ENCODE results near the gene KCNMA1.
"Not testable (repeated sequence)": the region's sequence is repeated elsewhere in the genome, so short reads cannot be mapped to it uniquely, and the experiment has no call there.

KCNMA1 gene

GRCh38 chr10:77683088-77683432 lies 45.5 kb upstream of the KCNMA1 start:
- not testable (repeated sequence) for H3K18ac ChIP-seq (ENCODE audit: low read length); H4K91ac ChIP-seq (ENCODE audit: low read depth, low read length, poor library complexity); H3K23ac ChIP-seq (ENCODE audit: low read depth, low read length, poor library complexity); H3K14ac ChIP-seq (ENCODE audit: low read length); H3K9ac ChIP-seq (ENCODE audit: low read depth, low read length, poor library complexity); H3K4me3 ChIP-seq (ENCODE audit: low read length in 2 of 2); H3K4ac ChIP-seq (ENCODE audit: low read length); H3K27ac ChIP-seq (replicated peaks; ENCODE audit: low read length); H3K4me2 ChIP-seq (ENCODE audit: insufficient read depth, low read length, poor library complexity, severe bottlenecking); H3K36me3 ChIP-seq (replicated peaks in 1 of 2; ENCODE audit: control insufficient read depth in 2 of 2, insufficient read depth in 2 of 2, low read length in 2 of 2); H3K79me1 ChIP-seq (ENCODE audit: low read depth, low read length); H3K9me3 ChIP-seq (replicated peaks in 1 of 2; ENCODE audit: control insufficient read depth in 2 of 2, insufficient read depth in 1 of 2, low read depth in 1 of 2, low read length in 2 of 2); H4K8ac ChIP-seq (ENCODE audit: low read depth, low read length); H2BK120ac ChIP-seq (ENCODE audit: low read depth, low read length); H2BK15ac ChIP-seq (ENCODE audit: low read length); H2AK5ac ChIP-seq (ENCODE audit: low read depth, low read length); DNase-seq (ENCODE audit: low spot score); H2BK12ac ChIP-seq (ENCODE audit: low read length); H2AFZ ChIP-seq (ENCODE audit: low read length); H2BK5ac ChIP-seq (ENCODE audit: low read length)
- H3K4me1 ChIP-seq (ENCODE audit: control insufficient read depth in 2 of 2, insufficient read depth in 1 of 2, low read depth in 1 of 2, low read length in 2 of 2), result peaks cover 5 to 17% of the 10 kb centered on the region in 2 donors
- peaks cover 0 to 24% (median 0%) of the 10 kb centered on the region in 3 experiments for H3K27me3 ChIP-seq (ENCODE audit: control insufficient read depth in 3 of 3, insufficient read depth in 3 of 3, low read depth in 1 of 3, low read length in 3 of 3)
- no CpG with 5 or more reads among the region's 8 CpGs for whole genome bisulfite sequencing, 2 donors (ENCODE audit: extremely low coverage in 2 of 2, insufficient read length in 2 of 2, insufficient replicate concordance in 1 of 2)

GRCh38 chr10:77682393-77683087 lies 44.9 kb upstream of the KCNMA1 start:
- no peak overlapping the region for H2BK15ac ChIP-seq (ENCODE audit: low read length)
- H3K23ac ChIP-seq (ENCODE audit: low read depth, low read length, poor library complexity), result no peak overlapping the region
- H3K4ac ChIP-seq (ENCODE audit: low read length), result no peak overlapping the region
- H3K79me1 ChIP-seq (ENCODE audit: low read depth, low read length), result no peaks in the 10 kb centered on the region
- peaks cover 0 to 2% of the 10 kb centered on the region in 2 donors for H3K9me3 ChIP-seq (replicated peaks in 1 of 2; ENCODE audit: control insufficient read depth in 2 of 2, insufficient read depth in 1 of 2, low read depth in 1 of 2, low read length in 2 of 2)
- no peak overlapping the region for H3K27ac ChIP-seq (replicated peaks; ENCODE audit: low read length)
- H3K4me1 ChIP-seq (ENCODE audit: control insufficient read depth in 2 of 2, insufficient read depth in 1 of 2, low read depth in 1 of 2, low read length in 2 of 2), result peaks cover 5 to 17% of the 10 kb centered on the region in 2 donors
- H2BK120ac ChIP-seq (ENCODE audit: low read depth, low read length), result no peak overlapping the region
- no peak overlapping the region for H4K8ac ChIP-seq (ENCODE audit: low read depth, low read length)
- H2BK5ac ChIP-seq (ENCODE audit: low read length), result no peak overlapping the region
- H4K91ac ChIP-seq (ENCODE audit: low read depth, low read length, poor library complexity), result no peak overlapping the region
- H2AFZ ChIP-seq (ENCODE audit: low read length), result no peak overlapping the region
- peaks cover 0 to 20% (median 0%) of the 10 kb centered on the region in 3 experiments for H3K27me3 ChIP-seq (ENCODE audit: control insufficient read depth in 3 of 3, insufficient read depth in 3 of 3, low read depth in 1 of 3, low read length in 3 of 3)
- DNase-seq (ENCODE audit: low spot score), result no peak
- H3K4me3 ChIP-seq (ENCODE audit: low read length in 2 of 2), result no peak overlapping the region
- no peak overlapping the region for H2AK5ac ChIP-seq (ENCODE audit: low read depth, low read length)
- no peaks in the 10 kb centered on the region for H3K36me3 ChIP-seq (replicated peaks in 1 of 2; ENCODE audit: control insufficient read depth in 2 of 2, insufficient read depth in 2 of 2, low read length in 2 of 2)
- H3K4me2 ChIP-seq (ENCODE audit: insufficient read depth, low read length, poor library complexity, severe bottlenecking), result no peak overlapping the region
- no CpG with 5 or more reads among the region's 5 CpGs for WGBS, 2 donors (ENCODE audit: extremely low coverage in 2 of 2, insufficient read length in 2 of 2, insufficient replicate concordance in 1 of 2)
- no peak overlapping the region for H3K9ac ChIP-seq (ENCODE audit: low read depth, low read length, poor library complexity)
- H3K14ac ChIP-seq (ENCODE audit: low read length), result no peak overlapping the region
- no peak overlapping the region for H2BK12ac ChIP-seq (ENCODE audit: low read length)
- H3K18ac ChIP-seq (ENCODE audit: low read length), result no peak overlapping the region

GRCh38 chr10:77681839-77682238 lies 44.2 kb upstream of the KCNMA1 start:
- H3K4me3 ChIP-seq (ENCODE audit: low read length in 2 of 2), result no peak overlapping the region
- no peak overlapping the region for H2BK12ac ChIP-seq (ENCODE audit: low read length)
- no peak overlapping the region for H3K4ac ChIP-seq (ENCODE audit: low read length)
- no peak overlapping the region for H3K23ac ChIP-seq (ENCODE audit: low read depth, low read length, poor library complexity)
- peaks cover 0 to 15% (median 0%) of the 10 kb centered on the region in 3 experiments for H3K27me3 ChIP-seq (ENCODE audit: control insufficient read depth in 3 of 3, insufficient read depth in 3 of 3, low read depth in 1 of 3, low read length in 3 of 3)
- no peak overlapping the region for H2BK5ac ChIP-seq (ENCODE audit: low read length)
- H2BK120ac ChIP-seq (ENCODE audit: low read depth, low read length), result no peak overlapping the region
- no peak overlapping the region for H3K14ac ChIP-seq (ENCODE audit: low read length)
- H3K9me3 ChIP-seq (replicated peaks in 1 of 2; ENCODE audit: control insufficient read depth in 2 of 2, insufficient read depth in 1 of 2, low read depth in 1 of 2, low read length in 2 of 2), result peaks cover 0 to 2% of the 10 kb centered on the region in 2 donors
- no peak overlapping the region for H3K27ac ChIP-seq (replicated peaks; ENCODE audit: low read length)
- H2AFZ ChIP-seq (ENCODE audit: low read length), result no peak overlapping the region
- no peaks in the 10 kb centered on the region for H3K79me1 ChIP-seq (ENCODE audit: low read depth, low read length)
- no peak overlapping the region for H3K18ac ChIP-seq (ENCODE audit: low read length)
- H2AK5ac ChIP-seq (ENCODE audit: low read depth, low read length), result no peak overlapping the region
- H4K91ac ChIP-seq (ENCODE audit: low read depth, low read length, poor library complexity), result no peak overlapping the region
- no peaks in the 10 kb centered on the region for H3K36me3 ChIP-seq (replicated peaks in 1 of 2; ENCODE audit: control insufficient read depth in 2 of 2, insufficient read depth in 2 of 2, low read length in 2 of 2)
- H2BK15ac ChIP-seq (ENCODE audit: low read length), result no peak overlapping the region
- peaks cover 5 to 12% of the 10 kb centered on the region in 2 donors for H3K4me1 ChIP-seq (ENCODE audit: control insufficient read depth in 2 of 2, insufficient read depth in 1 of 2, low read depth in 1 of 2, low read length in 2 of 2)
- no peak overlapping the region for H3K9ac ChIP-seq (ENCODE audit: low read depth, low read length, poor library complexity)
- H4K8ac ChIP-seq (ENCODE audit: low read depth, low read length), result no peak overlapping the region
- WGBS, 2 donors (ENCODE audit: extremely low coverage in 2 of 2, insufficient read length in 2 of 2, insufficient replicate concordance in 1 of 2), result no CpG with 5 or more reads among the region's 6 CpGs
- no peak overlapping the region for H3K4me2 ChIP-seq (ENCODE audit: insufficient read depth, low read length, poor library complexity, severe bottlenecking)
- DNase-seq (ENCODE audit: low spot score), result no peak

DNA sequence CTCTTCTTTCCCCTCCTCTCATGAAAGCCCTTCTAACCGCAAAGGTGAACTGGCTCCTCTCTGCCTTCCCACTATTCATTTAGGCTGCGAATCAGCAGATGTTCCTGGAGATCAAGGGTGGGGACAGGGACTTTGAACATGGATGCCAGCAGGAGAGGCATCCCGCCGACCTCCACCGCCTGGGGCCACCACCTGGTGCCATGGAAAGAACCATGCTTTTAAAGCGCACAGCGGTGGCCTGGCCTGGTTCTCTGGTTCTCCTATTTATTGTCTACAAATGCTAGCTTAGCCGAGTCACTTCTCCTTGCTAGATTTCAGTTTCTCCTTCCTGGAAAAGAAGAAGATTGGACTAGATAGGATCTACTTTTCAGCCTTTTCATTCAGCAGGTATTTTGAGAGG lies 43.2 kb upstream of the KCNMA1 start:
- no CpG with 5 or more reads among the region's 8 CpGs for WGBS, 2 donors (ENCODE audit: extremely low coverage in 2 of 2, insufficient read length in 2 of 2, insufficient replicate concordance in 1 of 2)

More for the DNA sequence above, 43.2 kb upstream of the KCNMA1 start:
- Histone ChIP-seq H3K9me3 (replicated peaks in 1 of 2; ENCODE audit: control insufficient read depth in 2 of 2, insufficient read depth in 1 of 2, low read depth in 1 of 2, low read length in 2 of 2) (peaks cover 0 to 2% of the 10 kb centered on the region in 2 donors), H3K36me3 (replicated peaks in 1 of 2; ENCODE audit: control insufficient read depth in 2 of 2, insufficient read depth in 2 of 2, low read length in 2 of 2) (no peaks in the 10 kb centered on the region), H3K4ac (ENCODE audit: low read length) (no peak overlapping the region), H3K4me3 (ENCODE audit: low read length in 2 of 2) (no peak overlapping the region), H3K27me3 (ENCODE audit: control insufficient read depth in 3 of 3, insufficient read depth in 3 of 3, low read depth in 1 of 3, low read length in 3 of 3) (peaks cover 0 to 12% (median 0%) of the 10 kb centered on the region in 3 experiments), H3K4me2 (ENCODE audit: insufficient read depth, low read length, poor library complexity, severe bottlenecking) (no peak overlapping the region), H2AFZ (ENCODE audit: low read length) (no peak overlapping the region), H3K18ac (ENCODE audit: low read length) (no peak overlapping the region), H2BK5ac (ENCODE audit: low read length) (no peak overlapping the region), H4K91ac (ENCODE audit: low read depth, low read length, poor library complexity) (no peak overlapping the region), H4K8ac (ENCODE audit: low read depth, low read length) (no peak overlapping the region), H2BK120ac (ENCODE audit: low read depth, low read length) (no peak overlapping the region), H3K14ac (ENCODE audit: low read length) (no peak overlapping the region), H2AK5ac (ENCODE audit: low read depth, low read length) (no peak overlapping the region), H3K9ac (ENCODE audit: low read depth, low read length, poor library complexity) (no peak overlapping the region), H3K23ac (ENCODE audit: low read depth, low read length, poor library complexity) (no peak overlapping the region), H2BK12ac (ENCODE audit: low read length) (no peak overlapping the region), H2BK15ac (ENCODE audit: low read length) (no peak overlapping the region), H3K79me1 (ENCODE audit: low read depth, low read length) (no peaks in the 10 kb centered on the region), H3K27ac (replicated peaks; ENCODE audit: low read length) (no peak overlapping the region), H3K4me1 (ENCODE audit: control insufficient read depth in 2 of 2, insufficient read depth in 1 of 2, low read depth in 1 of 2, low read length in 2 of 2) (peaks cover 5% of the 10 kb centered on the region in 2 donors)
- no peak for DNase-seq (ENCODE audit: low spot score)

All from neuronal stem cell (in vitro differentiated cells).